ENCODE results near the gene GOSR1.
"Not testable (repeated sequence)": the region's sequence is repeated elsewhere in the genome, so short reads cannot be mapped to it uniquely, and the experiment has no call there.

Gene GOSR1

GRCh38 chr17:30564422-30565072 is 87.3 kb downstream of the GOSR1 start:
- peak; percentile 56 for DNase-seq

GRCh38 chr17:30565073-30565935 is 88.1 kb downstream of the GOSR1 start:
- peak; percentile 64 for DNase-seq

GRCh38 chr17:30566104-30566503 is 88.9 kb downstream of the GOSR1 start:
- not testable (repeated sequence) for DNase-seq

GRCh38 chr17:30566516-30567225 is 89.5 kb downstream of the GOSR1 start:
- not testable (repeated sequence) for DNase-seq

- no peak for DNase-seq
Observed at GRCh38 chr17:30567231-30568116, 90.3 kb downstream of the GOSR1 start.

- no peak for DNase-seq
Observed at GRCh38 chr17:30568117-30568430, 90.9 kb downstream of the GOSR1 start.

GRCh38 chr17:30569531-30570175 is 92.4 kb downstream of the GOSR1 start:
- not testable (repeated sequence) for DNase-seq

- no peak for DNase-seq
Observed at GRCh38 chr17:30570191-30570590, 93.0 kb downstream of the GOSR1 start.

GRCh38 chr17:30570596-30571265 is 93.5 kb downstream of the GOSR1 start:
- no peak for DNase-seq

- not testable (repeated sequence) for DNase-seq
Observed at GRCh38 chr17:30571404-30571803, 94.2 kb downstream of the GOSR1 start.

GRCh38 chr17:30571921-30572320 is 94.7 kb downstream of the GOSR1 start:
- DNase-seq = no peak

- not testable (repeated sequence) for DNase-seq
Observed at GRCh38 chr17:30572651-30573554, 95.7 kb downstream of the GOSR1 start.

GRCh38 chr17:30573603-30574175 is 96.5 kb downstream of the GOSR1 start:
- no peak for DNase-seq

GRCh38 chr17:30574309-30574708 is 97.1 kb downstream of the GOSR1 start:
- not testable (repeated sequence) for DNase-seq

GRCh38 chr17:30574806-30575205 is 97.6 kb downstream of the GOSR1 start:
- DNase-seq = not testable (repeated sequence)

GRCh38 chr17:30575648-30576325 is 98.6 kb downstream of the GOSR1 start:
- DNase-seq = not testable (repeated sequence)

GRCh38 chr17:30576326-30576861 is 99.2 kb downstream of the GOSR1 start:
- DNase-seq = no peak
